DMS114 treated with DMSO at 0.1 percent for 48 hours (cell line): Measurements from ENCODE around the gene DCHS2.

Source experiments
- DNase-seq: peaks from one replicate; lab custom pipeline; 2025; ENCODE audit not compliant: unreplicated experiment; lab: John Stamatoyannopoulos, UW

DCHS2 gene

DNA sequence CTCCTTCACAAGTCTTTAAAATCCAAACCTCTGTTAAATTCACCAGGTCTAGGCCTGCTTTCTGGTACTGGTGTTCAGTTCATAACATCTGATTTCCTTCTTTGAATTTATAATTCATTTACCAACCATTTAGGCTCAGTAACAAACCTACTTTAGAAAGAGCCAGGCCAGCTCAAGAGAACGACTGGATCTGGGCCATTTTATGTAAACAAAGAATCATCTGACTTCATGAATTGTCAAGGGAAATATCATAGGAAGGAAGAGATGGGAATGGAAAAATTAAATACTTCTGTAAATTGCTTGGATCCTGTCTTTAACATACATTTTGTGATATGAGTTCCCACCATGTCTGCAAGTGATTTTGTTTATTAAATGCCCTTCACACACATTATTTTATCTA is 36.5 kb downstream of the DCHS2 start:
- no peak for DNase-seq

DNA sequence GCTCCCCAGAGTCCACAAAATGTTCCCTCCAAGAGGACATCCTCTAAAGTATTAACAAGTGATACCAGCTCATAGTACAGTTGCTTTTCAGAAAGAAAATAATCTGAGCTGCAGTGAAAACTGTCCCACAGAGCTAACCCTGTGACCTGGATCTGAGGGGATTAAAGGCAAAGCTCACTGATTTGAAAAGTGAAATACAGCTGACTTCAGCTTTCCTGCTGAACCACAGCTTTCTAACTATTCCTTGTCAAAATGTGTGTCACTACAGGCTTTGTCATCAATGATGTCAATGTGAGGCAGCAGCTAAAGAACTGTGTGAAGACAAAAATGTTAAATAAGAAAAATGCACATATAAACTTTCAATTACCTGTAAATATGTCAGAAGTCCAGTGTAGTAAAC is 36.9 kb downstream of the DCHS2 start:
- DNase-seq = no peak

- no peak for DNase-seq
These were observed 38.7 kb downstream of the DCHS2 start for GRCh38 chr4:154452798-154453346.

DNA sequence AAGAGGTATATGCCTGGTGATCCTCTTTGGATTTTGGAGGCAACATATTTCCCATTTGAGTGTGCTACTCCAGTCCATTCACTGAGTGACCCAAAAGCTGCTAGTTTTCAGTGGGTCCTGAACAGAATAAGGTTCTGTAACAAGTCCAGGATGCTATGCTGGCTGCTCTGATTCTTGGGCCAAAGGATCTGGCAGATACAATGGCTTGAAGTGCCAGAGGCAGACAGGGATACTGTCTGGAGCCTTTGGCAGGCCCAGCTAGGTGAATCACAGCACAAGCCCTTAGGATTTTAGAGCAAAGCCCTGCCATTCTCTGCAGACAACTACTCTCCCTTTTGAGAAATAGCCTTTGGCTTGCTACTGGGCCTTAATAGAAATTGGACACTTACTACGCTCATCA is 40.6 kb downstream of the DCHS2 start:
- no peak for DNase-seq

GRCh38 chr4:154444958-154445357 is 46.6 kb downstream of the DCHS2 start:
- DNase-seq = no peak

DNA sequence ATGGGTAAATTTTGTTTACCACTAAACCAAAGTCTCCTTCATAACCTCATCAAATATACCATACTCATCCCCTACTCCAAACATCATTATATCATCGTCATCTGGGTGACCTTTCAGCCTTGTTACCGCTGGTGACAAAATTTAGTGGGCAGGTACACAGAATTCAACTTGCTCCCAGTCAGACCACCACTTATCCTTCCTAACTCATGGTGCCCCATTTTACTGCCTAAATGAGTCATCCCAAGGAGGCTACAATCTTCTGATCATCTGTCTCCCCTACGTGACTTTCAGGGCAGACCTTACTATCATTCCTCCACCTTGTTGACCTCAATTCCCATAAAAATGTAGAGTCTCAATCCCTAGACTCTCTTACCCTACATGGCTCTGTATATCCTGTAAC is 49.6 kb downstream of the DCHS2 start:
- DNase-seq = no peak

GRCh38 chr4:154441124-154441523 is 50.5 kb downstream of the DCHS2 start:
- no peak for DNase-seq

- DNase-seq = no peak
These were observed 52.4 kb downstream of the DCHS2 start for GRCh38 chr4:154439224-154439623.

DNA sequence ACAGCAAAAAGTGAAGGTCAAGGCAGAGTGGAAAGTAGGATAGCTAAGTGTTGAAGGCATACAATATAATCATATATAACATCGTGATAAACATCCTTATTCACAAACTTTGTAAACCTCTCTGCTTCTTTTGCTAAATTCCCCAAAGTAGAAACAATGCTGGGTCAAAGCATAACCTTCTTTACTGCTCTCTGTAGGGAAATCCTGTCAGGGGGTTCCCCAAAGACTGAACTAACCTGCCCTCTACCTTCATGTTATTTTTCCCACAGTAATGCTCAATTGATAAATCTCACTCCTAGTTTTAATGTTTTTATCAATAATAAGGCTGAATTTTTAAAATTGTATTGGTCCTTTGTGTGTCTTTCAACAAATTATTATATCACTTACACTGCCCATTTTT is 55.7 kb downstream of the DCHS2 start:
- no peak for DNase-seq

DNA sequence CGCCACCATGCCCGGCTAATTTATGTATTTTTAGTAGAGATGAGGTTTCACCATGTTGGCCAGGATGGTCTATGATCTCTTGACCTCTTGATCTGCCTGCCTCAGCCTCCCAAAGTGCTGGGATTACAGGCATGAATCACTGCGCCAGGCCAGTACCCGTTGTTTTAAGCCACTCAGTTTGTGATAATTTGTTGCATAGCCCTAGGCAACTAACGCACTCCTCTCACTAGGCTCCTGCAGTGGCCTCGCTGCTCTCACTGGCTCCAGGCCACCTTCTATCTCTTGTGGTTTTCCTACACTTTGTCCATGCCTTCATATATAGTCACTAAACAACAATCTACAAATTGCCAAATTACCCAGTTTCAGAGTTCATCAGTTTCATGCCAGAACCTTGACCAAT is 58.1 kb downstream of the DCHS2 start:
- DNase-seq = no peak

GRCh38 chr4:154429176-154429575 is 62.4 kb downstream of the DCHS2 start:
- DNase-seq = no peak

GRCh38 chr4:154427149-154427548 is 64.5 kb downstream of the DCHS2 start:
- DNase-seq = no peak

GRCh38 chr4:154425514-154425913 is 66.1 kb downstream of the DCHS2 start:
- no peak for DNase-seq

DNA sequence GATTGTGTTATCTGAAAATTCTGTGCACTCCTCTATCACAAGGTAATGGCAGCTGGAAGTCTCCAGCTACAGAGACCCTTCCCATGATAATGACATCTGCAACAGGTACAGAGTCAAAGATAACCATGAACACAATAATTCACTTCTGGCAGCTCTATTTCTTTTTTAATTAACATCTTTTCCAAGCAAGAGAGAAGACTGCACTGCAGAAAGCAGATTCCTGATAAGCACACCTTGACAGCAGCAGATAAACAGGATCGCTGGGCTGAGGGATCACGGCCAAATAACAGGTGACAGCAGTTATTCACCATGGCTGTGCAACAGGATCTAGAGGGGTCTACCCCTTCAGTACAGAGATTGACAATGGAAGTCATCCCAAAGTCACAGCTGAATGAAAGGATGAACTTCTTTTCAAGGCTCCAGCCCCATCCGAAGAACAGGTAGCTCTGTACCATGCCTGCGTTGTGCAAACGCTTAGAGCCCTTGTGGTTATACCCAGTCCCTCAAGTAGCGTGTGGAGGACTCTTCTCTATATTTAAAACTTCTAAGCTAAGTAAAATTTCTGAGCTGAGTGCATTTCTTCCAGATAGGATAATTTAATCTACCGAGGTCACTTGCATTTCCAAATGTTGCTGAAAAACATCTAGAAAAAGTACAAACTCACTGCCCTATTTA is 66.7 kb downstream of the DCHS2 start:
- DNase-seq = no peak

- no peak for DNase-seq
These were observed 69.4 kb downstream of the DCHS2 start for GRCh38 chr4:154422152-154422551.

DNA sequence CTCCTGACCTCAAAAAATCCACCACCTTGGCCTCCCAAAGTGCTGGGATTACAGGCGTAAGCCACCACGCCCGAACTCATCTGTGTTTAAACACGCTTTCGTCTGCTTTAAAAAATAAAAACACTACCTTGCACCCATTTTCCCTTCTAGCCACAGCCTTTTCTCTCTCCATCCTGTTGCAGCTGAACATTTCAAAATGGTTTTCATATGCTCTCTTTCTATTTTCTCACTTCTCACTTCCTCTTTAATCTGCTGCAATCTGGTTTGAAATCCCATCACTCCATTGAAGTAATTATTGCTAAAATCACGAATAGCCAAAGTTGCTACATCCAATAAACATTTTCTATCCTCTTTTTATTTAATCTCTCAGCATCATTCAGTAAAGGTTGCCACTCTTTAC is 70.0 kb downstream of the DCHS2 start:
- DNase-seq = no peak

DNA sequence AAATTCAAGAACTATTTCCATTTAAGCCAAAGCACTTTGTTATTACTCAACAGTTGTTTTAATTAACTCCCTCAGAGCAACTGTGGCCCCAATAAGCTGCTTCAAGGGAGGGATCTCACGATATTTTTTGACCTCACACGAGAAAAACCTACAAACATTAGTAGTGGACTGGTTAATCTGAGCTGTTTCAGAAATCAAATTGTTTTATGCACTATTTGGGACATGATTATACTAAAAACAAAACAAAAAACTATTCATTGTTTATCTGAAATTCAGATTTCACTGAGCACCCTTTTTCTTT is 74.3 kb downstream of the DCHS2 start:
- DNase-seq = no peak

DNA sequence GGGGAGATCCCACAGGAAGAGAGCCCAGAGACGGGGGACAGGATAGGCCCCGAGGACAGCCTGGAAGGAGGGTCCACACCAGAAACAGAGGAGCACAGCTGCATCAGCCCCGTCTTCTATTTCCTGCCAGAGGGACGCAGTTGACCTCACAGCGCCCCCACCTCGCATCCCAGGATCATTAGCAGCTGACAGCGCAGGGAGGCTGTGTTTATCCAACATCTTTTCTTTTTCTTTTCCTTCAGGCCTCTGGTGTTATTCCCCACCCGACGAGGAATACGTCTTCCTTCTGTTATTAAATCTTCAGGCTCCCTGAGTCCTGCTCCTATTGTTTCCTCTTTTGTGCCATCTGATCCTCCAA is 75.4 kb downstream of the DCHS2 start:
- no peak for DNase-seq

DNA sequence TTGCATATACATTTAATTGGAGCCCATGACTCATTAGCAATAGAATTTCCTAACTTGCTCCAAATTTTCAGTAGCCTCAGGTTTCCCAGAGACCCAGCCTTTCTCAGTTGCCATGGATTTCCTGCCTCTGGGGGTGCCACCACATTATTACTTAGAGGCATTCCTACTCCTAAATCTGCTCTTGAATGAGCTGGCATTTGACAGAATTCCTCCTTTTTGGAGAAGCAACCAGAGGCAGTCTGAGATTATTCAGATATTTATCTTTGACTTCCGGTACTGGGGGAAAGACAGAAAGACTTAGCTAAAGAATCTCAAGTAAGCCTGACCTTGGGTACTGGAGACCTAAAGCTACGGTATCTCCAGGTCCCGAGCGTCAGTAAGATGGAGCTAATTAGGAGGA is 76.3 kb downstream of the DCHS2 start:
- DNase-seq = no peak

DNA sequence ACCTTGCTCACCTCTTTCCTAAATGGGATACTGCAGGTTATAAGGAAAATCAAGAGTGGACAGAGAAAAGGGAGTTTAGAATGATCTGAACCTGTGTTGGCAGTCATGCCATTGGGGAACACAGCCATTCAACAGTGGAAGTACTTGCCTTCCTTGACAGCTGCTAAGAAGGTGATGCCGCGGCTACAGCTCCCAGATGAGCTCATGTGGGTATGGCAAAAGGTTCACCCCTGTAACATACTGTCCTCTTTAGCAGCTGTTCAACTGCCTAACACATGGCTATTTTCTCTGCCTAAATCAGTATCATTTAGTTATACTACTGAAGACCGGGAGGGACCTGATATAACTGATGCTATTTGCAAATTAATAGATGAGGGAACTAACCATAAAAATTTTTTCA is 76.8 kb downstream of the DCHS2 start:
- DNase-seq = no peak

DNA sequence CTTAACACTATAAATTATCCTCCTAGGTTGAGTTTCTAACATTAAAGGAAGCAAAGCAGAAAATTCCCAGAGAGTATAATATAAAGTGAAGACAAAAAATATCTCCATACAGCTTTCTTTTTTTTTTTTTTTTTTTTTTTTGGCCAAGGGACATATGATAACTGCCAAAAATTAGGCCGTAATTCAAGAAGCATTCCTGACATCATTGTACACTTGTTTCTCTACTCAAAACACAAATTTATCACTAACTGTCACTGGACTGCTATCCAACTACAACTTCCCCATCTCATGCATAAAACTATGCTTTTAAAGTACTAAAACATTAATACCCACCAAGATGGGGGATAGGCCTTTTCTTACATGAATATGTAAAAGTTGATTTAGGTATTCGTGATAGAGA is 77.2 kb downstream of the DCHS2 start:
- no peak for DNase-seq

GRCh38 chr4:154407443-154407842 is 84.2 kb downstream of the DCHS2 start:
- DNase-seq = no peak

DNA sequence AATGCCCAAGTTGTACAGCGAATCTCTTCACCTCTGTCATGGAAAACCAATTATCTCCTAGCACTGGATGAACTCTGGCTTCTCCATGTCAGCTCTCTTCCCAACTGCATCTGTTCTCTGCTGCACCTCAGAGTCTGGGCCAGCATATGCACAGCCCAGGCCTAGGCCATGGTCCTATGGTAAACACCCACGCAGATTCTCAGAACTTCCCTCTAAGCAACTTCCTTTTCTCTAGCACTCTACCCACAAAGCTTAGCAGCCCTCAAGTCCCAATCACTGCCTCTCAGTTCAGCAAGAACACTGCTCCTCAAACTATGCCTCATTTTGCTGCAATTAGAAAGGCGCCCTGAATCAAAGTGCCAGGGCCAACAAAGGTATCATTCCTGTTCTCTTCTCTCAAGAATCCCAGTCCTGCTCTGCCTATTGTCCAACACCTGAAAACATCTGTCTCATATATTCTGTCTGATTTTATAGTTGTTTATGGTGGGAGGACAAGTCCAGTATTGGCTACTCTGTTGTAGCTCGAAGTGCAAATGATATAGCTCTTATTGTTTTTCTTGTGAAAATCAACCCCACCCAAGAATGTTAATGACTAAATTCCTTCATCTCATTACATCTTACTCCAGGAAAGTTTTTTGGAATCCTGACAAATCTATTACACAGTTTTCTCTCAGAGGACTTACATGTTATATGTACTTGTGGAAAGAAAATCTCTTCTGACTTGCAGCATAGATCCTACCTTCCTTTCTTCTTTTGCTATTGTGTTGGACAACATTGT is 85.4 kb downstream of the DCHS2 start:
- no peak for DNase-seq
